GM19468 (cell line): Measurements from ENCODE around the gene STARD3.

Experiments
- ATAC-seq: cut with Tn5 transposase; IDR thresholded peaks from one replicate; pipeline ENCODE4 v1.9.1; 2021; ENCODE audit warnings: mild to moderate bottlenecking, moderate library complexity, moderate number of reproducible peaks; ENCODE audit not compliant: unreplicated experiment; ENCODE audit errors: extremely low read depth

The STARD3 gene

GRCh38 chr17:39603304-39604016 is 33.5 kb upstream of the STARD3 start:
- ATAC-seq = no peak

GRCh38 chr17:39604911-39605491 is 31.9 kb upstream of the STARD3 start:
- no peak for ATAC-seq

- no peak for ATAC-seq
Observed at GRCh38 chr17:39605492-39606433, 31.2 kb upstream of the STARD3 start.

- ATAC-seq = no peak
Observed at GRCh38 chr17:39606434-39607056, 30.4 kb upstream of the STARD3 start.

- no peak for ATAC-seq
Observed at GRCh38 chr17:39607057-39607850, 29.7 kb upstream of the STARD3 start.

- no peak for ATAC-seq
Observed at GRCh38 chr17:39607851-39608130, 29.2 kb upstream of the STARD3 start, which contains the start of gene NEUROD2. Gene NEUROD2, minus strand, starts transcription at chr17:39607920. Its CDS starts 1,321 bp downstream, at chr17:39606599.

- no peak for ATAC-seq
Observed at GRCh38 chr17:39608142-39608981, 28.6 kb upstream of the STARD3 start.

GRCh38 chr17:39609416-39610025 is 27.4 kb upstream of the STARD3 start:
- ATAC-seq = no peak

- ATAC-seq = no peak
Observed at GRCh38 chr17:39611401-39612112, 25.4 kb upstream of the STARD3 start.

- ATAC-seq = no peak
Observed at GRCh38 chr17:39612291-39612894, 24.6 kb upstream of the STARD3 start.

- no peak for ATAC-seq
Observed at GRCh38 chr17:39612935-39613464, 23.9 kb upstream of the STARD3 start.

- no peak for ATAC-seq
Observed at GRCh38 chr17:39614545-39615157, 22.3 kb upstream of the STARD3 start.

GRCh38 chr17:39615434-39615833 is 21.5 kb upstream of the STARD3 start:
- no peak for ATAC-seq

GRCh38 chr17:39617100-39617445 is 19.9 kb upstream of the STARD3 start:
- no peak for ATAC-seq

- no peak for ATAC-seq
Observed at GRCh38 chr17:39617446-39618245, 19.3 kb upstream of the STARD3 start.

GRCh38 chr17:39618246-39618913 is 18.6 kb upstream of the STARD3 start:
- no peak for ATAC-seq
